GM18502 (cell line): Measurements from ENCODE around the gene TBC1D16.
"Not testable (repeated sequence)": the region's sequence is repeated elsewhere in the genome, so short reads cannot be mapped to it uniquely, and the experiment has no call there.

Experiments
- ATAC-seq: cut with Tn5 transposase; IDR thresholded peaks from one replicate; pipeline ENCODE4 v1.9.1; 2021; ENCODE audit warnings: mild to moderate bottlenecking; ENCODE audit not compliant: unreplicated experiment, poor library complexity

TBC1D16 gene

DNA sequence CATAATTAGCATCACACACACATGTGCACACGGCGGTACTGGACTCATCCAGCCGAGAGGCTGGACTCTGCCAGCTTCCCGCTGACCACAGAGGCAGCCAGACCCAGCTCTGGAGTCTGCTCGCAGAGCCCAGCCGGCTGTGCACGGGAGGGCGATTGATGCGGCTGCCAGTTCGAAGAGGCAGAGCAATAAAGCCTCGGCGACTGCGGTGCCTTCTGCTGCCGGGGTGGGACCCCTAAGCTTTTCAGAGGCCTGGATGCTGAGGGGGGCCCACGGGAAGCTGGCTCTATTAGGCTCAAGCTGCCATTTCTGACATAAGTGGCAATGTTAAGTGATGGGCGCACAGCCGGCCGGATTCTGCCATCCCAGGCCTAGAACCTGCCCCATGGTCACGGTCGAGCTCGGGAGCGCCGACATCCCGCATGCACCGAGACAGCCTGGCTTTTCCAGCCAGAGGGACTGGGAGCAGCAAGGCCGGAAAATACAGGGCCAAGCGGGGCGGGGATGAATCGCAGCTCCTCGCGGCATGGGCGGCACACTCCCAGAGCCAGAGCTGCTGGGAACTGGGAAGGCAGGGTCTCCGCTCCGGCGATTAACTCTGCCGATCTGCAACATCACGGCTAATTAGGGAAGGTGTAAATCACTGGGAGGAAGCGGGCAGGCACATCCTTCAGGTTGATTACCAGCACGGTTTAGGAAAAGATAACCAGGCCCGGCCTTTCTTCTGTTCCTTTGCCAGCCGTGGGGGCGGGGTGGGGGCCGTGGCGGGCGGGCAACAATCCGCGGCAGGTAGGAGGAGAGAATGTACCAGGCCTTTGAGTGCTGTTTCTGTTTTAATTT lies 57.7 kb downstream of the TBC1D16 start:
- no peak for ATAC-seq

DNA sequence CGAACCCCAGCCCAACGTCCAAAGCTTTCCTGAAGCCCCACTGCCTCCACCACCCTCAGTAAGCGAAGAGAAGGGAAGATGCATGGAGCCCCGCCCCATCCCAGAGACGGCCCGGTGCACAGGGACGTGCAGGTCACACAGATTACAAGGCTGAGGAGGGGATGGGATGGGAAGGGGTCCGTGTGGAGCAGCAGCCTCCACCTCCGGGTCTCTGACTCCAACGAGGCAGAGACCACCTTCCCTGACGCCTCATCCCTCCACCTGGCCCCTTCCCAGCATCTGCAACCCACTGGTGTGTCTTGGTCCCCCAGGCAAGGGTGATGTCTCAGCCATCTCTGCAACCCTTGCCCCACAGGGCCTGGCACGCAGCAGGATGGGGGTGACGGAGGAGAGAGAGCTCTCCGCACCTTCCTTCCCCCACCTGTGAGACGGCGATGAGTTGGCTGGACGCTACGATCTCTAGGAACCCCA lies 58.5 kb downstream of the TBC1D16 start:
- ATAC-seq = no peak

DNA sequence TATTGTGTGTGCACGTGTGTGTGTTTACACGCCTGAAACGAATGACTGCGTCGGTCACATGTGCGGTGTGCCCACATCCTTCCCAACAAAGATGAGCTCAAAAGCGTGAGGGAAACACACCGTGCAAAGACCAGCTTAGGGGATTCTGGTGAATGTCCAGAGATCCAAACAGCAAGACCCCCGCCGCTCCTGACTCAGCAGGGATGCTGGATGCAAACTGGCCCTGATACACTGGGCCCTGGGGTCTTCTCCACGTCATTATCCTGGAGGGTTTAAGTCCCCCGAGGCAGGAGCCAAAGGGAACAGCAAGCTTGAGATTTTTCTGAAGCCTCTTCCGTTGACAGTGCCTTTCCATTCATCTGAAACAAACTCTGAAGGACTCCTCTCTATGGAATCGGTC lies 59.2 kb downstream of the TBC1D16 start:
- no peak for ATAC-seq

DNA sequence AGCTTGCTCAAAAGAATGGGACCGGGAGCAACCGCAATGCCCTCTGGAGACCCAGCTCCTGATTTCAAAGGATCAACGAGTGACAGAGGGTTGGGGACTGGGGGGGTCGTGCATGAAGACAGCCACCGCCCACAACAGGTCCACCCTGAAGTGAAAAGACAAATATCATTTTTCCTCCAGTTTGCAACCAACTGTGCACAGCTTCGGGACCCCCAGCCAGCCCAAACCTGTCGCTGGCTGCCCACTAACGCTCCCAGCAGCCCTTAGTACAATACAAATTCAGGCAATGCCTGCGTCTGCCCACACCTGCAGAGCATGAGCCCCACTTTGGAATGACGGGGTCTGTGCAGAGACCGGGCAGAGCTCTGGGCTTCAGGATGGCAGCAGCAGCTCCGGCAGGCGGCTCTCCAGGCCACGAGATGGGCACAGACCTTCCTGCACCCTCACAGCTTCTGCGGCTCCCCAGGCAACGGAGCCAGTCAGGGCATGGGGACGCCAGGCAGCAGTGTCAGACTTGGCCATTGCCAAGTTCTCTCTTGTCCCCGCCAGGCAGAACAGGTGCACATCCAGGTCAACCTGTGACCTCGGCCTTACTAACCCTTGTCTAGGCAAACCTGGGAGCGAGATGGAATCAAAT lies 60.1 kb downstream of the TBC1D16 start:
- ATAC-seq = no peak

DNA sequence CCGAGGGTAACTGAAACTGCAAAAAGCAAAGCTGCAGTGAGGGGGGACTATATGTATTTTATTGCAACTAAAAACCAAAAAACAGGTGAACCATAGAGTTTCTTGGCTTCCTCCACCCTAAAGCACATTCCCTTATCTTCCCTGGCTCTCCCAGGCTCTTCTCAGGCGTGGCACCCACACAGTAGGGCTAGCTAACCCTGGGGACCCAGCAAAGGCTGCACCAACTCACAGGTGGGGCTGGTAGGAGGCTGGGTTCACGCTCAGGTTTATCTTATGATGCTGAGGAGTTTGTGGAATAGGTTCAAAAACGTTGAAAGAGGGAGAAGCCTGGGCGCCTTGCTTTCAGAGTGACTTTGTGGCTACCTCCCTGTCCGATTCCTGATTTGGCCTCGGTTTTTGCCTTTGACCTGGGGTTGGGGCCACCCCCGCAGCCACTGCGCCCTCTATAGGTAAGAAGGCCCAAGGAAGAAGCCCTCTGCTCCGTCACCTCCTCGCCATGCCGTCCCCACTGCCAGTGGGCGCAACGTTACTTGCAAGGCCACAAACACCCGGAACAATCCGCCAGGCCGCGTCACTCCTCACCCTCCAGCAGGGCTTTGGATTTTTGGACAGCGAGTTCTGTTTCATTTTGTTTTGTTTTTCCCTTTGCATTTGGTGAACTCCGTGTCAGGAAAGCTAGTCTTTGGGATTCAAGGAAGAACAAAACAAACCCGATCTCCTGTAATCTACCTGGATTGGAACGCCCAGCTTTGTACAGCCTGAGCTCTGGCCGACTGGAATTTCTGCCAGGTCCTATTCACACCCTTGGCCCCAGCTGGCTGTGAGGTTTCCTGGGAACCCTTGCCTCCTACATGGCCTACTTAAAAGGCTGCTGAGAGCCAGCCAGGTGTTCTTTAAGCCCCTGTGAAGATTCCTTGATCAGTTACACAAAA lies 60.8 kb downstream of the TBC1D16 start:
- ATAC-seq = no peak

DNA sequence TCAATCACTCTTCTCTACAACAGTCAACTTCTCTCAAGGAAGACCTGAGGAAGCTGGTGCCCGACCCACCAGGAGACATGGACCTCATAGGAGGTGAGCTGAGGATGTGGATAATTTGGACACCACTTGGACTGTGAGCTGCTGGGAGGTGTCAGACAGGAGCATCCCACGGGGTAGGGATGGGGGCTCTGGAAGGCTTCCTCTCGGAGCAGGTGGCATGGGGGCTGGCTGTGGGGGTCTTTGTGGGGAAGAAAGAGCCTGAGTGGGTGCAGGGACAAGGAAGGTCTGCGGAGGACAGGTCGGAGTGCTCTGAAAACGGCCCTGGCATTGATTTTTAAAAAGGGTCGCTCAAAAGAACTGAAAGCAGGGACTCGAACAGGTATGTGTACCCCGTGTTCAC lies 64.0 kb downstream of the TBC1D16 start:
- no peak for ATAC-seq

DNA sequence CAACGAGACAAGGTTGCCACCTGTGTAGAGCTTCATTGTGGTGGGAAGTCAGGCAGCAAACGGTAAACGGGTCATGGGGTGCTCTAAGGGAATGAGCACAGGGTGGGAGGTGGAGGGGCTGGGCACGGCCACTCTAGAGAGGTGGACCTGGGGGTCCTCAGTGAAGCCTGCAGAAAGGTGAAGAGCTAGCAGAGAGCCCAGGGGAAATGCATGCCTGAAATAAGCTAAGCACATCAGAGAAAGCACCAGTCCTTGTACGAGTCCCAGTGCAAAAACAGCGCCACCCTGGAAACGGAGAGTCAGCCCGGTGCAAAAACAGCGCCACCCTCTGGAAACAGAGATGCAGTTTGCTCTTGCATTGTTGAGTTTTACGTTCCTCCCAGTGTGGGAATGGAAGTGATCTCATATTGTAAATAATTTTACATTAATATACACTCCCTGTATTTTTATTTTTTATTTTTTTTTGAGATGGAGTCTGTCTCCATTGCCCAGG lies 65.0 kb downstream of the TBC1D16 start:
- no peak for ATAC-seq

DNA sequence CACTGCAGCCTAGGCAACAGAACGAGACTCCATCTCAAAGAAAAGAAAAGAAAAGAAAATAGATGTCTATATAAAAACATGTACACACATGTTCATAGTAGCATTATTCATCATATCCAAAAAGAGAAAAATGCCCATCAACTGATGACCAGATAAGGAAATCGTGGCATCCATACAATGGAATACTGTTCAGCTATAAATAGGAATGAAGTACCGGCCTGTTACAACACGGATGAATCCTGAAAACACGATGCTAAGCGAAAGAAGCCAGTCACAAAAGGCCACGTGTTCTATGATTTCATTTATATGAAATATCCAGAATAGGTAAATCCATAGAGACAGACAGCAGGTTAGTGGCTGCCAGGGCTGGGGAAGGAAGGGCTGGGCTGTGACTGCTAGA lies 65.8 kb downstream of the TBC1D16 start:
- ATAC-seq = no peak

DNA sequence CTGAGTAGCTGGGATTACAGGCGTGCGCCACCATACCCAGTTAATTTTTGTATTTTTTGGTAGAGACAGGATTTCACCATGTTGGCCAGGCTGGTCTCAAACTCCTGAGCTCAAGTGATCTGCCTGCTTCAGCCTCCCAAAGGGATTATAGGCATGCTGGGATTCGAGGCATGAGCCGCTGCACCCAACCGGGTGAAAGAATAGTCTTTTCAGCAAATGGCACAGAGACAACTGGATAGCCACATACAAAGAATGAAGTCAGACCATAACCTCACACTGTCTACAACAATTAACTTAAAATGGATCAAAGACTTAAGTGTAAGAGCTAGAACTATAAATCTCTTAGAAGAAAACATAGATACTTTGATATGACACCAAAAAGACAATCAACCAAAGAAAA lies 67.6 kb downstream of the TBC1D16 start:
- ATAC-seq = no peak

DNA sequence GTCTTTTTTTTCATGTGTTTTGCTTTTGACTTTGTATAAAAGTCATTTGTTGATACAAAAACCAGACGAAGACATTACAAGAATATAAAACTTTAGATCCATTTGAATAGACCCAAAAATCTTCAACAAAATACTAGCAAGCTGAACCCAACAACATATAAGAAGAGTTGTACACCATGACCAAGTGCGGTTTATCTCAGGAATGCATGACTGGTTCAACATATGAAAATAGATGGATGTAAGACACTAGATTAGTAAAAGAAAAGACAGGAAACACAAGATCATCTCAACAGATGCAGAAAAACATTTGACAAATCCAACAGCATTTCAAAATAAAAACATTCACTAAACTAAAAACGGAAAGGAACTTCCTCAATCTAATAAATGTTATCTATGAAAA lies 69.0 kb downstream of the TBC1D16 start:
- ATAC-seq = no peak

DNA sequence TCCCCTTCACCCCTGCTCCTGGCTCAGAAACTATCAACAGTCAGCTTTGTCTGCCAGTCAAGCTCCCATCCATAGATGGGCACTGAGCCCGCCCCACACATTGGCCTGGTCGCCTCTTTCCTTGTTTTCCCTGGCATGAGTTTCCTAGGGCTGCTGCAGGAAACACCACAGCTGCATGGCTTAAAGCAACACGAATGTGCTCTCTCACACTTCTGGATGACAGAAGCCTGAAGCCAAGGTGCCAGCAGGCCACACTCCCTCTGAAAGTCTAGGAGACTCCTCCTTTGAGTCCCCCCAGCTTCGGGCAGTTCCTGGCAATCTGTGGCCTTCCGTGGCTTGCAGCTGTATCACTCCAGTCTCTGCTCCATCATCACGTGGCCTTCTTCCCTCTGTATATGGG lies 69.9 kb downstream of the TBC1D16 start:
- ATAC-seq = no peak

DNA sequence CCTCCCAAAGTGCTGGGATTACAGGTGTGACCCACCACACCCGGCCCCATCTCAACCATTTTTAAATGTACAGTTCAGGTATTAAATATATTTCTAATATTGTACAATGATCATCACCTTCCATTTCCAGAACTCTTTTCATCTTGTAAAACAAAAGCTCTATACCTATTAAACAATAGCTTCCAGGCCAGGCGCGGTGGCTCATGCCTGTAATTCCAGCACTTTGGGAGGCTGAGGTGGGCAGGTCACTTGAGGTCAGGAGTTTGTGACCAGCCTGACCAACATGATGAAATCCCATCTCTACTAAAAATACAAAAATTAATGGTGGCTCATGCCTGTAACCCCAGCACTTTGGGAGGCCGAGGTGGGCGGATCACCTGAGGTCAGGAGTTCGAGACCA lies 73.2 kb downstream of the TBC1D16 start:
- ATAC-seq = not testable (repeated sequence)

DNA sequence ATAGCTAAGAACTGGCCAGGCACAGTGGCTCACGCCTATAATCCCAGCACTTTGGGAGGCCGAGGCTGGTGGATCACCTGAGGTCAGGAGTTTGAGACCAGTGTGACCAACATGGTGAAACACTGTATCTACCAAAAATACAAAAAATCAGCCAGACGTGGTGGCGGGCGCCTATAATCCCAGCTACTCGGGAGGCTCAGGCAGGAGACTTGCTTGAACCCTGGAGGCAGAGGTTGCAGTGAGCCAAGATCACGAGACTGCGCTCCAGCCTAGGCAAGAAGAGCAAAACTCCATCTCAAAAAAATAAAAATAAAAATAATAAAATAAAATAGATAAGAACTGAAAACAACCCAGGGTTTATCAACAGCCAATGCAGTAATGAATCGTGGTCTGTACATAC lies 74.1 kb downstream of the TBC1D16 start:
- not testable (repeated sequence) for ATAC-seq

DNA sequence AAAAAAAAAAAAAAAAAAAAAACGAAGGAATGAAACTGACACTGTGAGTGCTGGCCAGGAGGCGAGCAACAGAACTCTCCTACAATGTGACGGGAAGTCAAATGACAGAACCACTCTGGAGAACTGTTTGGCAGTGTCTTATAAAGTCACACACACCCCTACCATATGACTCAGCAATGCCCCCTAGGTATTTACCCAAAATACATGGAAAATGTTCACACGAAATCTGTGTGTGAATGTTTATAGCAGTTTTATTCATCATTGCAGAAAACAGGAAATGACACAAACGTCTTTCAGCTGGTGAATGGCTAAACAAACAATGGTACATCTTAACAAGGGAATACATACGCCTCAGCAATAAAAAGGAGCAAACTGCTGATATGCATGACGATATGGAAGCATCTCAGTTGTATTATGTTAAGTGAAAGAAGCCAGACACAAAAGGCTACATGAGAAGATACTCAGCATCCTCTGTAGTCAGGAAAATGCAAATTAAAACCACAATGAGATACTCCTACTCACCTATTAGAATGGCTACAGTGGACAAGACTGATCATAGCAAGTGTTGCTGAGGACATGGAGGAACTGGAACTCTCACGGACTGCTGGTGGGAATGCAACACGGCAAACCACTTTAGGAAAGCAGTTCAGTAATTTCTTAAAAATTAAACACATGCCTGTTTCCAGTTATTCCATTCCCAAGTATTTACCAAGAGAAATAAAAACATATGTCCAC lies 74.7 kb downstream of the TBC1D16 start:
- no peak for ATAC-seq

DNA sequence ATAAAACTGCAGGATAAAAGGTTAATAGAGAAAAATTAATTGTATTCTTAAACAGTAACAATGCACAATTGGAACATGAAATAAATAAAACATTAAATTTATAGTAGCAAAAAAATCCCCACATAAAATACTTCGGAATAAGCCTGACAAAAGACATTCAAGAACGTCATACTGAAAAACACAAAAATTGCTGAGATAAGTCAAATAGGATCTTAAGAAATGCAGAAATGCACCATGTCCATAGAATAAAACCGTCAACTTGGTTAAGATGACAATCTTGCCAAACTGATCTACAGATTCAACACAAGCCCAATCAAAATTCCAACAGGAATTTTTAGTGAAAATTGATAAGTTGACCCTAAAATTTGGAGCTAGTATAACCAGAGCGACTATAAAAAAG lies 76.6 kb downstream of the TBC1D16 start:
- ATAC-seq = no peak

DNA sequence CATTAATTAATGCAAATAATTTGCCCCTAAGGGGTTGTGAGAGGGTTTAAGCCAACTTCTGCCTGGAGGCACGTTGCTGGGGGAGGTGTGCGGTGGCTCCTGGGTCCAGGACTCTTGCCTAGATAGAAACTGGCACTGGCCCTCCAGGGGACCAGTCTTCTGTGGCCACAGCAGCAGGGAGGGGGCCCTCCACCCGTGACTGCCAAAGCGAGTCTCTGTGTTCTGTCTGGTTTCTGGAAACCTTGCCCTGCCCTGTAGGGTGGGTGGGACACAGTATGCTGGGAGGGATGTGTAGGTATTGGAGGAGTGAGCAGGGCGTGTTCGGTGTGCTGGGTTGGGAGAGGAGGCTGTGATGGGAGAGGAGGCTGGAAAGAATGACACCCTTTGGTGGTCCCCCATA lies 78.8 kb downstream of the TBC1D16 start:
- ATAC-seq = no peak

DNA sequence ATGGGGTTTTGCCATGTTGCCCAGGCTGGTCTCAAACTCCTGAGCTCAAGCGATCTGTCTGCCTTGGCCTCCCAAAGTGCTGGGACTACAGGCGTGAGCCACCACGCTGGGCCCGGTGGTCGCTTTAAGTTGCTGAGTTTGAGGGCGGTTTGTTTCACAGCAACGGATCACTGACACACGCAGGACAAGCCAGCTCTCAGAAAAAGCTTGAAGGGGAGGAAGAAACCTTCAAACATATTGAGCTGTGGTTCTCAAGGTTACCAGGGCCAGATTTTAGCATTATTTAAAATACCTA lies 79.3 kb downstream of the TBC1D16 start:
- ATAC-seq = not testable (repeated sequence)

DNA sequence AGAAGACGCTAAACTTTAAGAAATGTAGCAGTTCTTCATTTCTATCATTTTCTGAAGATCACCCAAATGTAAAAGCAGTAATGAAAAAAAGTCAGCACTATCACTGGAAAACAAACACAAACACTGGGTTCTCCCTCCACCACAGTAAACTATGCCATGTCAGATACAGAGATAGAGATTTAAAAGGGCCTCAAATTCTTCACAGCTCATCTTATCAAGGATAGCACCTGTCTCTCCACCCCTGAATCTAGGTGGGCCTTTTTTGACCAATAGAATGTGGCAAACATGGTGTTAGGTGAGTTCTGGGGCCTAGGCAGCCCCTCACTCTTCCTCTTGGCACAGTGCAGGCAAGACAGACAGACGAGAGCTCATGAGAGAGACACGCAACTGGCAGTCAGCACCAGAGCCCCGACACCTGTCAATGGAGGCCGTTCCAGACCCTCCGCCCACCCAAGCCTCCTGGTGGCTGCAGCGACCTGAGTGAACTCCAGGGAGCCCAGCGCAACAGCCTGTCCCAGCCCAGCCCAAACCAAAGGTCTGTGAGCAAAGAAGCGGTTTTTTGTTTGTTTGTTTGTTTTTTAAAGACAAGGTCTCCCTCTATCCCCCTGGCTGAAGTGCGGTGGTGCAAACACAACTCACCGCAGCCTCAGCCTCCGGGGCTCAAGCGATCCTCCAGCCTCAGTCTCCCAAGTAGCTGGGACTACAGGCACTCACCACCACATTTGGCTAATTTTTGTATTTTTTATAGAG lies 79.8 kb downstream of the TBC1D16 start:
- ATAC-seq = no peak

DNA sequence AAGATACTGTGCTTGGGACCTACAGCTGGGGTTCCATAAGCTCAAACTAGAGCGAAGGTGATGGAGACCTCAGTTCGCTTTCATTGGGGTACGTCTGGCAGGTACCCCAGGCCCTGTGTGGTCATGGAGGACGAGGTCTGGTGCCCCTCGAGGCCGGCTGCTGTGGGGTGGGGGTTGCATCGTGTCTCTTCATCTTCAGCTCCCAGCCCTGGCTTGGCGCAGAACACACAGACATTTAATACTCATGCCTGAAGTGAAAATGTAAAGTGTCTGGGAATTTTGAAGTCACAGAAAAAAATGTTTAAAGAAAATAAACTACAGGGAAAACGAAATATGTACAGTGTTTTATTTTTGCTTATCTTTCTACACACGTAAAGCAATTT lies 80.5 kb downstream of the TBC1D16 start:
- ATAC-seq = no peak
